ENCODE results near the gene FLYWCH2. TPM values are rescaled to one million over a fixed set of nuclear protein-coding genes. Genes with fewer than 3 reads are reported as not detected.

Gene FLYWCH2
- total and polyA plus RNA-seq, 2 of the 8 experiments (the other 6 are each of a cell fraction or from before 2014, with no cell fraction given): 16.4 to 30.7 TPM

DNA sequence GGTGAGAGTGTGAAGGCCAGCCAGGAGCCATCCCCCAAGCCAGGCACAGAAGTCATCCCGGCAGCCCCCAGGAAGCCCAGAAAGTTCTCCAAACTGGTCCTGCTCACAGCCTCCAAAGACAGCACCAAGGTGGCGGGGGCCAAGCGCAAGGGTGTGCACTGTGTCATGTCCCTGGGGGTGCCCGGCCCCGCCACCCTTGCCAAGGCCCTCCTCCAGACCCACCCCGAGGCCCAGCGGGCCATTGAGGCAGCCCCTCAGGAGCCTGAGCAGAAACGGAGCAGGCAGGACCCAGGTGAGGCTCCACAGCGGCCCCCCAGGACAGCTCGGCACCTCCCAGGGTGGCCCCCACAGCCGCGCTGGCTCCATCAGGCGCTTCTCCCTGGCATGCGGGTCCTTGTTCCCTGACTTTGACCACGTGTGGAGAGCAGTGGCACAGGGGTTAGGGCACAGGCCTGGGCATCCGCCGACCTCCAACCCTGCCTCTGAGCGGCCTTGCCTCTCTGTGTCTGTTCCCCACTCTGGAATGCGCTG is 13.5 kb downstream of the FLYWCH2 start:
- H4K5ac ChIP-seq (ENCODE audit: insufficient read length, low read depth, low read length): no peak overlapping the region
- H3K18ac ChIP-seq (ENCODE audit: extremely low read depth, low read length): no peak overlapping the region
- no peak overlapping the region for H2AFZ ChIP-seq (ENCODE audit: low read length)
- 89% methylated on average over 17 of the region's 19 CpGs; no CpG with 5 or more reads in 1 of the 2 experiments for WGBS, 2 experiments (ENCODE audit: extremely low coverage in 1 of 2, insufficient coverage in 1 of 2, insufficient read length in 1 of 2, insufficient replicate concordance in 2 of 2, low coverage in 1 of 2, low lambda C conversion rate in 2 of 2, missing lambda C conversion rate in 1 of 2)
- DNase-seq (ENCODE audit: low read depth in 1 of 2, low spot score in 2 of 2) (no peak), FAIRE-seq (no peak)
- H3K23ac ChIP-seq (ENCODE audit: insufficient read length): no peak overlapping the region
- ChIA-PET POLR2A (ENCODE audit: partially characterized antibody) (interaction anchor here (0.6 to 1.3 kb wide), 2 partner anchors 10 to 13 kb away, joined by 3 read pairs; partner anchors contain the start of gene FLYWCH2), CTCF (ENCODE audit: partially characterized antibody) (interaction anchor here (0.7 to 1.3 kb wide), 6 partner anchors 10 to 128 kb away, joined by 3 to 4 read pairs (median 4); no protein-coding TSS in a partner anchor)
- H3K4me1 ChIP-seq (replicated peaks in 1 of 4; ENCODE audit: control insufficient read depth in 3 of 4, insufficient read depth in 4 of 4, low read length in 3 of 4): no peaks in the 10 kb centered on the region
- H4K8ac ChIP-seq (ENCODE audit: extremely low read depth, insufficient read depth, low read length): no peak overlapping the region; the same call in 1 of the 2 replicates
- TF ChIP-seq TEAD4 (IDR thresholded peaks at IDR 0.05; ENCODE audit: low read depth, low read length): 0 out of 2 replicates have a peak, but pooled peaks have one; percentile 4
- no peak for TF ChIP-seq CTBP2 (IDR thresholded peaks at IDR 0.05; ENCODE audit: borderline replicate concordance, insufficient read depth, insufficient read length, low read length)
- TF ChIP-seq CREB1 (IDR thresholded peaks at IDR 0.05): no peak
- no peak for TF ChIP-seq BACH1 (IDR thresholded peaks at IDR 0.05; ENCODE audit: low read length)
- H3K4me3 ChIP-seq (ENCODE audit: extremely low read depth in 1 of 4, insufficient read depth in 2 of 4, low read depth in 3 of 4, low read length in 4 of 4): no peak overlapping the region
- no peak overlapping the region for H2BK12ac ChIP-seq (ENCODE audit: low read depth, low read length)
- no peak overlapping the region for H3K14ac ChIP-seq (ENCODE audit: insufficient read length)
- H3K4me2 ChIP-seq (ENCODE audit: insufficient read depth in 1 of 2, low read depth in 2 of 2, low read length in 2 of 2): no peak overlapping the region
- H3K56ac ChIP-seq (replicated peaks; ENCODE audit: insufficient read length, low read depth, low read length): no peak overlapping the region
- H3K9me3 ChIP-seq (ENCODE audit: insufficient read depth in 2 of 2, low read depth in 1 of 2, low read length in 1 of 2): no peaks in the 10 kb centered on the region
- no peaks in the 10 kb centered on the region for H3K23me2 ChIP-seq (ENCODE audit: low read depth, low read length)
- no peak overlapping the region for H2BK15ac ChIP-seq (ENCODE audit: low read length)
- no peak overlapping the region for H2BK5ac ChIP-seq (ENCODE audit: low read depth, low read length)
- H2BK120ac ChIP-seq (replicated peaks; ENCODE audit: low read depth, low read length): no peak overlapping the region
- no peak overlapping the region for H4K91ac ChIP-seq (replicated peaks; ENCODE audit: insufficient read length, low read length)
- no peak overlapping the region for H3K4ac ChIP-seq (replicated peaks; ENCODE audit: insufficient read length, low read depth, low read length)
- no peaks in the 10 kb centered on the region for H3K27me3 ChIP-seq (replicated peaks in 1 of 4; ENCODE audit: control insufficient read depth in 3 of 4, extremely low read depth in 1 of 4, insufficient read depth in 3 of 4, low read length in 3 of 4)
- no peaks in the 10 kb centered on the region for H3K79me1 ChIP-seq (ENCODE audit: low read depth, low read length)
- H3K9ac ChIP-seq (replicated peaks in 1 of 4; ENCODE audit: extremely low read depth in 1 of 4, low read depth in 3 of 4, low read length in 3 of 4): no peak overlapping the region
- H2BK20ac ChIP-seq (ENCODE audit: low read length): no peak overlapping the region
- H3K79me2 ChIP-seq (ENCODE audit: control insufficient read depth in 1 of 2, insufficient read depth in 2 of 2, low read length in 2 of 2): no peaks in the 10 kb centered on the region
- no peak overlapping the region for H2AK5ac ChIP-seq (ENCODE audit: low read depth, low read length)
- H3K36me3 ChIP-seq (ENCODE audit: control insufficient read depth in 2 of 4, insufficient read depth in 4 of 4, low read length in 3 of 4): no peaks in the 10 kb centered on the region; a peak in 2 of 8 replicates
- H3K27ac ChIP-seq (ENCODE audit: low read depth, low read length): no peak overlapping the region
- H4K20me1 ChIP-seq (replicated peaks in 1 of 2; ENCODE audit: control insufficient read depth in 1 of 2, insufficient read depth in 2 of 2, low read length in 2 of 2): peaks cover 0 to 5% of the 10 kb centered on the region in 2 experiments
